IPS-NIHi7 (cell line): ENCODE results near the gene PRKCH.
"Not testable (repeated sequence)": the region's sequence is repeated elsewhere in the genome, so short reads cannot be mapped to it uniquely, and the experiment has no call there.

Experiments
- DNase-seq: peaks from one replicate; pipeline ENCODE4 v3.0.0; 2012; ENCODE audit warnings: mixed read lengths; ENCODE audit errors: extremely low spot score

PRKCH gene

GRCh38 chr14:61388976-61389576, 67.7 kb downstream of the PRKCH start:
- no peak for DNase-seq

- no peak for DNase-seq
Measured at GRCh38 chr14:61391119-61391518, 69.7 kb downstream of the PRKCH start.

GRCh38 chr14:61392297-61392696, 70.9 kb downstream of the PRKCH start:
- DNase-seq = no peak

GRCh38 chr14:61394542-61394941, 73.2 kb downstream of the PRKCH start:
- DNase-seq = no peak

- no peak for DNase-seq
Measured at GRCh38 chr14:61395115-61395725, 73.8 kb downstream of the PRKCH start.

- DNase-seq = no peak
Measured at GRCh38 chr14:61396279-61396678, 74.9 kb downstream of the PRKCH start.

- DNase-seq = no peak
Measured at GRCh38 chr14:61396694-61397093, 75.3 kb downstream of the PRKCH start.

GRCh38 chr14:61397615-61398014, 76.2 kb downstream of the PRKCH start:
- DNase-seq = no peak

GRCh38 chr14:61398221-61398620, 76.8 kb downstream of the PRKCH start:
- DNase-seq = no peak

GRCh38 chr14:61399365-61399764, 78.0 kb downstream of the PRKCH start:
- no peak for DNase-seq

GRCh38 chr14:61401461-61401860, 80.1 kb downstream of the PRKCH start:
- DNase-seq = no peak

- DNase-seq = no peak
Measured at GRCh38 chr14:61403411-61403810, 82.0 kb downstream of the PRKCH start.

- no peak for DNase-seq
Measured at GRCh38 chr14:61404637-61405036, 83.3 kb downstream of the PRKCH start.

GRCh38 chr14:61406198-61406597, 84.8 kb downstream of the PRKCH start:
- DNase-seq = peak; percentile 57

GRCh38 chr14:61406675-61407074, 85.3 kb downstream of the PRKCH start:
- no peak for DNase-seq

- no peak for DNase-seq
Measured at GRCh38 chr14:61408498-61408897, 87.1 kb downstream of the PRKCH start.

GRCh38 chr14:61409782-61410181, 88.4 kb downstream of the PRKCH start:
- DNase-seq = no peak

- DNase-seq = not testable (repeated sequence)
Measured at GRCh38 chr14:61415934-61416333, 94.6 kb downstream of the PRKCH start.

GRCh38 chr14:61416591-61416990, 95.2 kb downstream of the PRKCH start:
- no peak for DNase-seq

- no peak for DNase-seq
Measured at GRCh38 chr14:61417141-61417540, 95.8 kb downstream of the PRKCH start.

GRCh38 chr14:61417883-61418455, 96.6 kb downstream of the PRKCH start:
- no peak for DNase-seq

- DNase-seq = no peak
Measured at GRCh38 chr14:61418746-61419145, 97.4 kb downstream of the PRKCH start.

- no peak for DNase-seq
Measured at GRCh38 chr14:61419201-61419600, 97.8 kb downstream of the PRKCH start.
